ENCODE results near the gene HYDIN.

Gene HYDIN

GRCh38 chr16:70772493-70772892 lies 458.0 kb downstream of the HYDIN start:
- TF ChIP-seq CTCF (IDR thresholded peaks at IDR 0.05; ENCODE audit: control insufficient read depth, extremely low read depth, insufficient read depth): no peak
- no peak overlapping the region for H3K4me3 ChIP-seq (ENCODE audit: low read depth, low read length)
- no peak for DNase-seq (ENCODE audit: low read depth)

DNA sequence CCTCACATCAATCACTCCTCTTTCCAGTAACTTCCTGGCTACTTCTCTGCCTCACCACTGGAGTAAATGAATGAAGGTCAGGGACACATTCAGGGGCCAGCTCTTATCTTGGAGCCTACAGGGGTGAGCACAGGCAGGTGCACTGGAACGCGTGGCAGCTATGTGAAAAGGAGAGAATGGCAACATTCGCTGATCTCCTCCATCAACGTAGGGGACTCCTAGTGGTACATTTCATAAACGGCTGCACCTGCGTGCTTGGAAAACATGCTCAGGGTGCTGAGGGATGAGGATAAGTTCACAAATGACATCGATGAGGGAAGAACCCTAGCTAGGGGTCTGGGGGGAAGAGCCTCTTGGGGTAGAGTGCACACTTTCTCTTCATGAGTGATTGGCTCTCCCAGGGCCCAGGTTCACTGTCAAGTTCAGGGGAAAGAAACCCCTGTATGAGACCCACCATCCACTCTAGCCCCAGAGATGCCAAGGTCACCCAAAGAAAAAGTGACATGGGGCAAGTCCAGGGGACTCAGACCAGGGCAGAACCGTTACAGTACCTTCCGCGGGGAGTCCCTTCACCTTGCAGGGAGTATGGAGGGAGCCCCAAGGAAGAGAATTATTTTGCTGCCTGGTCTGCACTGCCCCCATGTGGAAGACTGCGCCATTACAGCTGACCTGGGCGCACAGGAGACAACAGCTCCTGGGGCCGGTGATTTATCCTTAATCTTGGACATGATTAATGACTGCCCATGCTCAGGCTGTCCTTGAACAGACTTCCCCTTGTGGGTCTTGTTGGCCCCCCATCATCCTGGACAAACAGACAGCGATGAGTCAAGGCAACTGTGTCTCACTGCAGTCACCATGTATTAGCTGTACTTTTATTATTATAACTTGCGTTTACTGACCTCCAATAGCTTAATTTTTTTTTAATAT lies 459.6 kb downstream of the HYDIN start:
- no peak for DNase-seq (ENCODE audit: low read depth)
- H3K4me3 ChIP-seq (ENCODE audit: low read depth, low read length): no peak overlapping the region
- peak; percentile 94 for TF ChIP-seq CTCF (IDR thresholded peaks at IDR 0.05; ENCODE audit: control insufficient read depth, extremely low read depth, insufficient read depth)

GRCh38 chr16:70770291-70770625 lies 460.3 kb downstream of the HYDIN start:
- no peak for TF ChIP-seq CTCF (IDR thresholded peaks at IDR 0.05; ENCODE audit: control insufficient read depth, extremely low read depth, insufficient read depth)
- no peak for DNase-seq (ENCODE audit: low read depth)
- H3K4me3 ChIP-seq (ENCODE audit: low read depth, low read length): no peak overlapping the region

DNA sequence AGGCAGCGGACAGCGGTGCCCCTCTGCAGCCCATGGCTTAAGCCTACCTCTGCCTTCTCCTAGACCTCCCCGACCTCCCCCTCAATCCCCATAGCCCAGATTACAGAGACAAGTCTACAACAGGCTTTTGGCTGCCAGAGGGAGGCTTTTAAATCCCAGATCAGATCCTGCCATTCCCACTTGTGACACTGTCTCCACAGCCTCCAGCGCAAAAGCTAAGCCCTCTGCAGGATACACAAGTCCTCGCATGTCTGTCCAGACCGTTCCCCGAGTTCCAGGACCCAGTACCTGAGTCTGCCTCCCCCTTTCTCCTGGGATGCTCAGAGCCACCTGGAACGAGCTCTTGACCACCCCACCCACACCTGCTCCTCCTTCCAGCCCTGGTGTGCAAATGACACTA lies 460.8 kb downstream of the HYDIN start:
- DNase-seq (ENCODE audit: low read depth): no peak
- H3K4me3 ChIP-seq (ENCODE audit: low read depth, low read length): no peak overlapping the region
- TF ChIP-seq CTCF (IDR thresholded peaks at IDR 0.05; ENCODE audit: control insufficient read depth, extremely low read depth, insufficient read depth): no peak

- no peak for TF ChIP-seq CTCF (IDR thresholded peaks at IDR 0.05; ENCODE audit: control insufficient read depth, extremely low read depth, insufficient read depth)
- H3K4me3 ChIP-seq (ENCODE audit: low read depth, low read length): no peak overlapping the region
- no peak for DNase-seq (ENCODE audit: low read depth)
These were observed 461.4 kb downstream of the HYDIN start for GRCh38 chr16:70769131-70769530.

- TF ChIP-seq CTCF (IDR thresholded peaks at IDR 0.05; ENCODE audit: control insufficient read depth, extremely low read depth, insufficient read depth): no peak
- H3K4me3 ChIP-seq (ENCODE audit: low read depth, low read length): no peak overlapping the region
- DNase-seq (ENCODE audit: low read depth): no peak
These were observed 462.3 kb downstream of the HYDIN start for GRCh38 chr16:70768203-70768580.

All from LNCaP clone FGC (cell line).